Measurements from ENCODE around the gene RET. TPM values are rescaled to one million over a fixed set of nuclear protein-coding genes. Genes with fewer than 3 reads are reported as not detected.
A peak's percentile ranks its signal among the peaks of the same experiment; 100 is the strongest.
"Not testable (repeated sequence)": the region's sequence is repeated elsewhere in the genome, so short reads cannot be mapped to it uniquely, and the experiment has no call there.

Gene RET
- total and polyA plus RNA-seq, 2 experiments from 2014 or later, result 0.50 TPM; not detected in 1

DNA sequence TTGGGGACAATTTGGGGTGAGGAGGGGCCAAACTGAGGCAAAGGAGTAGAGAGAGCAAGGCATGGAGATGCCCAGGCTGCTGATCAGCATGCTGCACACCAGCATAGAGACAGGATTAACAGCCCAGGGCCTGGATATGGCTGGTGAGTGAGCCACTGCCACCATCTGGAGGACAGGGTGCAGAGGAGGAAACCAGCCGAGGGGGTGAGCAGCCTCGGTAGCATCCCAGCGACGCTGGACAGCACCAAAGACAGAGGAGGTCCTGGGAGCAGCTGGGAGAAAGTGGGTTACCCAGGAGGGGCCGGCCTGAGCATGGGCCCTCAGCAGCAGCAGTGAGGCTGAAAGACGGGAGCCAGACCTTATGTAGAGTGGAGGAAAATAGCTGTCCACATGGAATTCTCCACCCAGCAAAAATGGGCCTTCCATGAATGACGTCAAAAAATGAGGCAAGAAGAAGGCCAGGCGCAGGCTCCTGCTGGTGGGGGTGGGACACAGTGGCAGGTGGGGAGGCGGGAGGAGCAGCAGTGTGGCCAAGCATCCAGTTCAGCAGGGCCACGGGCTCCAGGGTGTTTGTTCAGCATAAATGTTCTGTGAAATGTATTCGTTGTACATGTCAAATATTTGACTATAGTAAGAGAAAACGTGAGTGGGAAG, 16.7 kb downstream of the RET start:
- no peaks in the 10 kb centered on the region for H3K4me1 ChIP-seq (ENCODE audit: insufficient read depth)
- no peak overlapping the region for H3K27ac ChIP-seq
- no peaks in the 10 kb centered on the region for H3K79me2 ChIP-seq
- H3K4me2 ChIP-seq, result no peak overlapping the region
- H3K9me3 ChIP-seq (ENCODE audit: low read depth), result no peaks in the 10 kb centered on the region
- no peaks in the 10 kb centered on the region for H3K9me2 ChIP-seq (replicated peaks; ENCODE audit: insufficient read depth)
- H3K4me3 ChIP-seq, result no peak overlapping the region
- H2AFZ ChIP-seq, result no peak overlapping the region
- peak; percentile 39 for DNase-seq (ENCODE audit: low spot score)
- 31% methylated on average over 11 of the region's 12 CpGs for WGBS (ENCODE audit: low lambda C conversion rate, missing lambda C conversion rate)
- H3K27me3 ChIP-seq, result no peaks in the 10 kb centered on the region
- TF ChIP-seq, protein P1, sequence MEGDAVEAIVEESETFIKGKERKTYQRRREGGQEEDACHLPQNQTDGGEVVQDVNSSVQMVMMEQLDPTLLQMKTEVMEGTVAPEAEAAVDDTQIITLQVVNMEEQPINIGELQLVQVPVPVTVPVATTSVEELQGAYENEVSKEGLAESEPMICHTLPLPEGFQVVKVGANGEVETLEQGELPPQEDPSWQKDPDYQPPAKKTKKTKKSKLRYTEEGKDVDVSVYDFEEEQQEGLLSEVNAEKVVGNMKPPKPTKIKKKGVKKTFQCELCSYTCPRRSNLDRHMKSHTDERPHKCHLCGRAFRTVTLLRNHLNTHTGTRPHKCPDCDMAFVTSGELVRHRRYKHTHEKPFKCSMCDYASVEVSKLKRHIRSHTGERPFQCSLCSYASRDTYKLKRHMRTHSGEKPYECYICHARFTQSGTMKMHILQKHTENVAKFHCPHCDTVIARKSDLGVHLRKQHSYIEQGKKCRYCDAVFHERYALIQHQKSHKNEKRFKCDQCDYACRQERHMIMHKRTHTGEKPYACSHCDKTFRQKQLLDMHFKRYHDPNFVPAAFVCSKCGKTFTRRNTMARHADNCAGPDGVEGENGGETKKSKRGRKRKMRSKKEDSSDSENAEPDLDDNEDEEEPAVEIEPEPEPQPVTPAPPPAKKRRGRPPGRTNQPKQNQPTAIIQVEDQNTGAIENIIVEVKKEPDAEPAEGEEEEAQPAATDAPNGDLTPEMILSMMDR (IDR thresholded peaks at IDR 0.05; ENCODE audit: poor library complexity), result peak; percentile 33
- no peak for TF ChIP-seq EZH2 (IDR thresholded peaks at IDR 0.05; ENCODE audit: borderline replicate concordance)
- no peaks in the 10 kb centered on the region for H3K36me3 ChIP-seq (replicated peaks; ENCODE audit: insufficient read depth, low read depth)
- H4K20me1 ChIP-seq (ENCODE audit: insufficient read depth, poor library complexity, severe bottlenecking), result no peaks in the 10 kb centered on the region

DNA sequence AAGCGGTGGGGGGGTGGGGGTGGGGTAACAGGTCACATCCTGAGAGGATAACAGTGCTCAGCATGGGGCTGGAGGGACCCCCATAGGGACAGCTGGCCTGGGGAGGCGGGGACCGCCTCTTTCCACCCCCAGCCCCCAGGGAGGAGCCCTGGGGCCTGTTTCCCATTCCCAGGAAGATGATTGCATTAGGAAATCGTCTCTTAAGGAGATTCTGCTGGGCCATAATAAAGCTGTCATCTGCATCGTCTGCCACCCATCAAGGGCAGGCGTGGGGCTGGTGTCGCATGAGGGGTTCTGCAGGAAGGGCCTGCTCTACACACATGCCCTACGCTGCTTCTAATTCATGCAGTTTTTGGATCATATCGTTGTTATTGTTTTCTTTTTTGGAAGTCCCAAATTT, 17.2 kb downstream of the RET start:
- no peak for DNase-seq (ENCODE audit: low spot score)
- 51% methylated on average over 7 of the region's 9 CpGs for WGBS (ENCODE audit: low lambda C conversion rate, missing lambda C conversion rate)

DNA sequence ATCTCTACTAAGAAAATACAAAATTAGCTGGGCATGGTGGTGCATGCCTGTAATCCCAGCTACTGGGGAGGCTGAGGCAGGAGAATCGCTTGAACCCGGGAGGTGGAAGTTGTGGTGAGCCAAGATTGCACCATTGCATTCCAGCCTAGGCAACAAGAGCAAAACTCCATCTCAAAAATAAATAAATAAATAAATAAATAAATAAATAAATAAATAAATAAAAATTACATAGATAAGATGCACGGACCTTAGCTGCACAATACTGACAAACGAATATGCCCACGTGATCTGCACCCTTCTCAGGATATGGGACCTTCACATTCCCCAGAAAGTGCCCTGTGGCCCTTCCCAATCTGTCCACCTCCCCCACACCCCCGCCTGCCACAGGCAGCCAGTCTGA, 22.5 kb downstream of the RET start:
- not testable (repeated sequence) for DNase-seq (ENCODE audit: low spot score); H3K4me1 ChIP-seq (ENCODE audit: insufficient read depth); H2AFZ ChIP-seq; H3K4me2 ChIP-seq; H3K36me3 ChIP-seq (replicated peaks; ENCODE audit: insufficient read depth, low read depth); H4K20me1 ChIP-seq (ENCODE audit: insufficient read depth, poor library complexity, severe bottlenecking); H3K4me3 ChIP-seq; H3K79me2 ChIP-seq; H3K27ac ChIP-seq; H3K9me3 ChIP-seq (ENCODE audit: low read depth); H3K9me2 ChIP-seq (replicated peaks; ENCODE audit: insufficient read depth)
- H3K27me3 ChIP-seq, result peaks cover 20% of the 10 kb centered on the region
- WGBS (ENCODE audit: low lambda C conversion rate, missing lambda C conversion rate), result 93% methylated on average over 6 of the region's 6 CpGs

More for the DNA sequence above, 17.2 kb downstream of the RET start:
- H3K4me2 ChIP-seq, result no peak overlapping the region
- H3K4me3 ChIP-seq, result no peak overlapping the region
- H4K20me1 ChIP-seq (ENCODE audit: insufficient read depth, poor library complexity, severe bottlenecking), result no peaks in the 10 kb centered on the region
- no peaks in the 10 kb centered on the region for H3K9me2 ChIP-seq (replicated peaks; ENCODE audit: insufficient read depth)
- no peaks in the 10 kb centered on the region for H3K27me3 ChIP-seq
- H3K79me2 ChIP-seq, result no peaks in the 10 kb centered on the region
- H3K36me3 ChIP-seq (replicated peaks; ENCODE audit: insufficient read depth, low read depth), result no peaks in the 10 kb centered on the region
- TF ChIP-seq EZH2phosphoT487 (IDR thresholded peaks at IDR 0.05; ENCODE audit: low read depth, severe bottlenecking, unreplicated experiment), result no peak
- TF ChIP-seq, protein P1 (IDR thresholded peaks at IDR 0.05; ENCODE audit: poor library complexity), result no peak
- H3K27ac ChIP-seq, result no peak overlapping the region
- no peaks in the 10 kb centered on the region for H3K9me3 ChIP-seq (ENCODE audit: low read depth)
- H2AFZ ChIP-seq, result no peak overlapping the region
- H3K4me1 ChIP-seq (ENCODE audit: insufficient read depth), result no peaks in the 10 kb centered on the region

DNA sequence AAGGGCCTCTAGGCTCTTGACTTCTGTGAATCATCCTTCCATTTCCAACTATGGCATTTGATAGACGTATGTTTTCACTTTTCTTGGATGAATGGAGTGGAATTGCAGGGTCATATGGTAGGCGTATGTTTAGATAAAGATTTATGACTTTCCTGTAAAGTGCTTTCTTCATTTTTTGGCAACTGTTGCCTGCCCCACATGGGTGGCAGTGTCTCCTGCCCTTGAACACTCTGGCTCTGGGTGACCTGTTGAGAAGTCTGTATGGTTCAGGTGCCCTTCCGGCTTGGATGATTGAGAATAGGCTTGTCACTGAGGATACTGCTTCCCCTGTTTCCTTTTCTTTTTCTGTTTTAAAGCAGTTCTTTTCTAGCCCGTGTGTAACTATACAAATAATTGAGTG, 23.1 kb downstream of the RET start:
- Histone ChIP-seq H3K4me3 (no peak overlapping the region), H4K20me1 (ENCODE audit: insufficient read depth, poor library complexity, severe bottlenecking) (no peaks in the 10 kb centered on the region), H3K27ac (no peak overlapping the region), H3K4me1 (ENCODE audit: insufficient read depth) (peaks cover 3% of the 10 kb centered on the region), H2AFZ (no peak overlapping the region), H3K27me3 (peaks cover 26% of the 10 kb centered on the region), H3K9me3 (ENCODE audit: low read depth) (no peaks in the 10 kb centered on the region), H3K9me2 (replicated peaks; ENCODE audit: insufficient read depth) (no peaks in the 10 kb centered on the region), H3K79me2 (no peaks in the 10 kb centered on the region), H3K36me3 (replicated peaks; ENCODE audit: insufficient read depth, low read depth) (no peaks in the 10 kb centered on the region), H3K4me2 (no peak overlapping the region)
- TF ChIP-seq, protein P1 (IDR thresholded peaks at IDR 0.05; ENCODE audit: poor library complexity), result no peak
- no peak for TF ChIP-seq EZH2 (IDR thresholded peaks at IDR 0.05; ENCODE audit: borderline replicate concordance)
- no peak for TF ChIP-seq EZH2phosphoT487 (IDR thresholded peaks at IDR 0.05; ENCODE audit: low read depth, severe bottlenecking, unreplicated experiment)
- 64% methylated on average over 4 of the region's 4 CpGs for whole genome bisulfite sequencing (ENCODE audit: low lambda C conversion rate, missing lambda C conversion rate)
- no peak for DNase-seq (ENCODE audit: low spot score)

Data from hepatocyte (in vitro differentiated cells).